Testis (tissue), 3 donors: ENCODE results near the gene TMEM209. TPM values are rescaled to one million over a fixed set of nuclear protein-coding genes. Genes with fewer than 3 reads are reported as not detected.
"Not testable (repeated sequence)": the region's sequence is repeated elsewhere in the genome, so short reads cannot be mapped to it uniquely, and the experiment has no call there.

Source experiments
- DNase-seq: peaks from one replicate; pipeline ENCODE4 v3.0.0-alpha.2; 2019
- H3K27ac ChIP-seq, 2 donors: fragments of 200-600 bp; sonication (generic); one replicate each; pipeline ENCODE4 v1.5.1; 2019
- H3K27me3 ChIP-seq: fragments of 200-600 bp; sonication (generic); one replicate; pipeline ENCODE4 v1.5.1; 2019
- H3K36me3 ChIP-seq: fragments of 200-600 bp; sonication (generic); one replicate; pipeline ENCODE4 v1.5.1; 2017; ENCODE audit warnings: low read depth; ENCODE audit errors: missing control alignments
- H3K4me1 ChIP-seq: fragments of 200-600 bp; sonication (generic); one replicate; pipeline ENCODE4 v1.5.1; 2019
- H3K4me3 ChIP-seq, 2 donors: fragments of 200-600 bp; sonication (generic); one replicate each; pipeline ENCODE4 v1.5.1; 2017 to 2019
- H3K9me3 ChIP-seq: fragments of 200-600 bp; sonication (generic); one replicate; pipeline ENCODE4 v1.5.1; 2017
- CTCF ChIP-seq, 3 experiments: fragments of 450-650 bp in 2 of 3; fragments of 200-600 bp in 1 of 3; sonication (generic) in 1 of 3; IDR thresholded peaks; one replicate each; pipeline ENCODE4 v1.5.1; 2016 to 2019; ENCODE audit warnings: antibody characterized with exemption in 3 of 3, mild to moderate bottlenecking in 2 of 3, moderate library complexity in 1 of 3
- POLR2A ChIP-seq: fragments of 450-650 bp; IDR thresholded peaks from one replicate; pipeline ENCODE4 v1.6.1; 2017; ENCODE audit warnings: antibody characterized with exemption, mild to moderate bottlenecking, moderate library complexity
- WGBS, 2 donors: methylation state at CpG; one replicate each; pipeline ENCODE4 v1.1.5; 2018; 5-methylcytosine and 5-hydroxymethylcytosine counted together
- intact Hi-C: fragments of 100-400 bp; cut with DNase I; formaldehyde crosslinking; loops from one replicate; pipeline ENCODE4 v1.15.1; 2023; ENCODE audit warnings: low total_unique reads
- polyA plus RNA-seq: library from polyadenylated mRNA; stranded (reverse); fragments of 350-450 nt; fragmentation: Illumina TruSeq; extraction: RNeasy Lipid Tissue Mini Kit (QIAGEN cat#74804); gene quantifications from one replicate; pipeline ENCODE4 v1.2.3, GENCODE V29; 2014; ENCODE audit warnings: low read depth, low replicate concordance; ENCODE audit not compliant: insufficient read depth
- total RNA-seq, 2 donors: library from RNA; depleted of rRNA; stranded (reverse); fragments of >200 nt; gene quantifications; one replicate each; pipeline ENCODE4 v1.2.3, GENCODE V29; 2016

The TMEM209 gene
- total and polyA plus RNA-seq, 3 donors from 2014 or later: 28.4 to 37.5 (median 33.8) TPM

GRCh38 chr7:130226333-130226732 is 21.1 kb upstream of the TMEM209 start:
- no peak for DNase-seq
- 87 to 88% methylated on average over 1 of the region's 1 CpG for WGBS, 2 donors
- H3K9me3 ChIP-seq: no peaks in the 10 kb centered on the region
- H3K4me3 ChIP-seq: no peak overlapping the region
- H3K27ac ChIP-seq: no peak overlapping the region
- intact Hi-C loops: no loop called here
- H3K36me3 ChIP-seq: no peaks in the 10 kb centered on the region
- H3K4me1 ChIP-seq: no peaks in the 10 kb centered on the region
- TF ChIP-seq POLR2A (no peak), CTCF (IDR thresholded peaks at IDR 0.05) (no peak)
- no peaks in the 10 kb centered on the region for H3K27me3 ChIP-seq

- peak; percentile 16 for DNase-seq
- H3K36me3 ChIP-seq, H3K9me3 ChIP-seq, intact Hi-C loops, H3K4me3 ChIP-seq, H3K27me3 ChIP-seq, H3K27ac ChIP-seq, H3K4me1 ChIP-seq: not testable (repeated sequence)
- 71 to 75% methylated on average over 3 of the region's 3 CpGs for WGBS, 2 donors
Observed at GRCh38 chr7:130224923-130225322, 19.7 kb upstream of the TMEM209 start.

- no peak for TF ChIP-seq POLR2A
- TF ChIP-seq CTCF (IDR thresholded peaks at IDR 0.05): no peak
- no peaks in the 10 kb centered on the region for H3K27me3 ChIP-seq
- H3K27ac ChIP-seq: no peak overlapping the region
- no peaks in the 10 kb centered on the region for H3K36me3 ChIP-seq
- intact Hi-C loops: no loop called here
- 91 to 92% methylated on average over 5 of the region's 5 CpGs for WGBS, 2 donors
- no peaks in the 10 kb centered on the region for H3K9me3 ChIP-seq
- H3K4me1 ChIP-seq: no peaks in the 10 kb centered on the region
- no peak overlapping the region for H3K4me3 ChIP-seq
- DNase-seq: no peak
Observed at GRCh38 chr7:130224210-130224609, 19.0 kb upstream of the TMEM209 start.

- Histone ChIP-seq H3K4me3 (no peak overlapping the region), H3K4me1 (no peaks in the 10 kb centered on the region), H3K27me3 (no peaks in the 10 kb centered on the region), H3K27ac (no peak overlapping the region), H3K9me3 (no peaks in the 10 kb centered on the region), H3K36me3 (no peaks in the 10 kb centered on the region)
- TF ChIP-seq POLR2A (no peak), CTCF (IDR thresholded peaks at IDR 0.05) (no peak)
- intact Hi-C loops: no loop called here
- DNase-seq: no peak
- 41 to 94% methylated on average over 1 of the region's 1 CpG for WGBS, 2 donors
Observed at GRCh38 chr7:130223646-130224045, 18.4 kb upstream of the TMEM209 start.

- TF ChIP-seq CTCF (IDR thresholded peaks at IDR 0.05): no peak
- TF ChIP-seq POLR2A: no peak
- H3K36me3 ChIP-seq: no peaks in the 10 kb centered on the region
- intact Hi-C loops: no loop called here
- no peaks in the 10 kb centered on the region for H3K9me3 ChIP-seq
- no peaks in the 10 kb centered on the region for H3K27me3 ChIP-seq
- no peak overlapping the region for H3K27ac ChIP-seq
- no peak overlapping the region for H3K4me3 ChIP-seq
- DNase-seq: no peak
- H3K4me1 ChIP-seq: no peaks in the 10 kb centered on the region
- 90 to 97% methylated on average over 4 of the region's 4 CpGs for WGBS, 2 donors
Observed at GRCh38 chr7:130221746-130222145, 16.5 kb upstream of the TMEM209 start.
